Measurements from ENCODE around the gene TAF12.

- TF ChIP-seq CTCF (IDR thresholded peaks at IDR 0.05) (no peak), POLR2A (IDR thresholded peaks at IDR 0.05) (no peak), POLR2AphosphoS5 (IDR thresholded peaks at IDR 0.05; ENCODE audit: insufficient read depth in 1 of 2, low read depth in 1 of 2) (no peak)
These were observed 23.9 kb upstream of the TAF12 start for GRCh38 chr1:28666806-28667205.
